HUDEP-2 (cell line): ENCODE results near the gene FBXO17.

Experiments used
- DNase-seq, 76 experiments: peaks; one replicate each; lab custom pipeline; 2025; ENCODE audit not compliant: unreplicated experiment in 76 of 76; lab: John Stamatoyannopoulos, UW

Gene FBXO17

GRCh38 chr19:38918526-38918925 lies 57.0 kb downstream of the FBXO17 start:
- no peak for DNase-seq

GRCh38 chr19:38917921-38918491 lies 57.5 kb downstream of the FBXO17 start:
- DNase-seq = peak in 20 of 76 experiments; percentile 11 to 54 (median 22)

- DNase-seq = no peak
These were observed 58.0 kb downstream of the FBXO17 start for GRCh38 chr19:38917516-38917915.

GRCh38 chr19:38915329-38916321 lies 59.9 kb downstream of the FBXO17 start:
- DNase-seq = no peak

GRCh38 chr19:38913958-38914357 lies 61.6 kb downstream of the FBXO17 start:
- no peak for DNase-seq

GRCh38 chr19:38912600-38913514 lies 62.7 kb downstream of the FBXO17 start:
- DNase-seq = peak in 34 of 76 experiments; percentile 10 to 79 (median 34)

GRCh38 chr19:38911388-38912001 lies 64.0 kb downstream of the FBXO17 start:
- no peak for DNase-seq

- no peak for DNase-seq
These were observed 65.1 kb downstream of the FBXO17 start for GRCh38 chr19:38910488-38910887.

GRCh38 chr19:38908911-38909310 lies 66.6 kb downstream of the FBXO17 start:
- no peak for DNase-seq

- no peak for DNase-seq
These were observed 67.9 kb downstream of the FBXO17 start for GRCh38 chr19:38907670-38908069.

- DNase-seq = no peak
These were observed 68.3 kb downstream of the FBXO17 start for GRCh38 chr19:38907227-38907626.

- no peak for DNase-seq
These were observed 69.9 kb downstream of the FBXO17 start for GRCh38 chr19:38905620-38906019.

GRCh38 chr19:38904581-38905539 lies 70.7 kb downstream of the FBXO17 start:
- no peak for DNase-seq

GRCh38 chr19:38901683-38902082 lies 73.9 kb downstream of the FBXO17 start:
- no peak for DNase-seq

- no peak for DNase-seq
These were observed 74.8 kb downstream of the FBXO17 start for GRCh38 chr19:38900743-38901190.

GRCh38 chr19:38900202-38900629 lies 75.3 kb downstream of the FBXO17 start:
- DNase-seq = peak in 1 of 76 experiments; percentile 61

GRCh38 chr19:38899447-38900201 lies 75.9 kb downstream of the FBXO17 start, which contains the start of the genes NFKBIB and SIRT2:
Gene NFKBIB (plus strand): TSS chr19:38899969. CDS start chr19:38900033, 64 bp downstream.
Gene SIRT2 (minus strand): TSS chr19:38899618. CDS start chr19:38899521, 97 bp downstream.
- peak; percentile 89 to 100 (median 100) for DNase-seq

- DNase-seq = no peak
These were observed 76.6 kb downstream of the FBXO17 start for GRCh38 chr19:38898788-38899446.
